Fibroblast of lung (primary cell): ENCODE measurements around the gene NEK5. TPM values are rescaled to one million over a fixed set of nuclear protein-coding genes. Genes with fewer than 3 reads are reported as not detected.
A peak's percentile ranks its signal among the peaks of the same experiment; 100 is the strongest.

Experiments
- DNase-seq, 2 donors: peaks; one replicate each; pipeline versions ENCODE4 v3.0.0 to v3.0.0-alpha.2; 2010; ENCODE audit warnings: low read depth in 2 of 2
- H2AFZ ChIP-seq: 2 replicates; pipeline ENCODE4 v1.5.1; 2012; ENCODE audit warnings: low read length, control low read depth, inconsistent platforms
- H3K27ac ChIP-seq: 2 replicates; pipeline ENCODE4 v1.5.1; 2011; ENCODE audit warnings: low read length, control low read depth; ENCODE audit not compliant: insufficient read depth
- H3K27me3 ChIP-seq: 2 replicates; pipeline ENCODE4 v1.5.1; 2011; ENCODE audit warnings: mild to moderate bottlenecking, low read length; ENCODE audit not compliant: control insufficient read depth, insufficient read depth
- H3K36me3 ChIP-seq: 2 replicates; pipeline ENCODE4 v1.5.1; 2011; ENCODE audit warnings: low read length; ENCODE audit not compliant: control insufficient read depth, insufficient read depth
- H3K4me1 ChIP-seq: 2 replicates; pipeline ENCODE4 v1.5.1; 2011; ENCODE audit warnings: low read length; ENCODE audit not compliant: control insufficient read depth, insufficient read depth; ENCODE audit errors: extremely low read depth
- H3K4me2 ChIP-seq: 2 replicates; pipeline ENCODE4 v1.5.1; 2011; ENCODE audit warnings: low read length, control low read depth; ENCODE audit not compliant: insufficient read depth; ENCODE audit errors: extremely low read depth
- H3K4me3 ChIP-seq, 4 experiments: fragments of 200-600 bp in 1 of 4; sonication (generic) in 1 of 4; replicated peaks in 1 of 4; 2 replicates each; pipeline ENCODE4 v1.5.1; 2011 to 2016; ENCODE audit warnings: low read length in 4 of 4, low read depth in 3 of 4, mild to moderate bottlenecking in 3 of 4, control low read depth in 2 of 4, inconsistent platforms in 1 of 4, mixed read lengths in 1 of 4; ENCODE audit not compliant: insufficient read depth in 1 of 4; ENCODE audit errors: control extremely low read depth in 1 of 4
- H3K79me2 ChIP-seq: 2 replicates; pipeline ENCODE4 v1.5.1; 2012; ENCODE audit warnings: mild to moderate bottlenecking, low read length, inconsistent platforms; ENCODE audit not compliant: control insufficient read depth, insufficient read depth
- H3K9ac ChIP-seq: 2 replicates; pipeline ENCODE4 v1.5.1; 2011; ENCODE audit warnings: mild to moderate bottlenecking, low read length, control low read depth; ENCODE audit not compliant: insufficient read depth
- H3K9me3 ChIP-seq: 2 replicates; pipeline ENCODE4 v1.5.1; 2012; ENCODE audit warnings: low read depth, low read length; ENCODE audit not compliant: control insufficient read depth, insufficient read depth
- H4K20me1 ChIP-seq: 2 replicates; pipeline ENCODE4 v1.5.1; 2011; ENCODE audit warnings: low read length; ENCODE audit not compliant: control insufficient read depth, insufficient read depth; ENCODE audit errors: extremely low read depth
- CTCF ChIP-seq, 2 donors: IDR thresholded peaks in 1 of 2; conservative IDR thresholded peaks in 1 of 2; 1 replicate in 1 of 2; 2 replicates in 1 of 2; pipeline ENCODE4 v1.5.1; 2011 to 2012; ENCODE audit warnings: low read length in 2 of 2, control low read depth in 1 of 2, inconsistent platforms in 1 of 2, low read depth in 1 of 2, mild to moderate bottlenecking in 1 of 2
- EZH2 ChIP-seq: IDR thresholded peaks from 2 replicates; pipeline ENCODE4 v1.5.1; 2012; ENCODE audit warnings: low read length, control low read depth, mild to moderate bottlenecking; ENCODE audit errors: missing control alignments
- polyA plus RNA-seq, 2 donors: library from polyadenylated mRNA; depleted of rRNA in 1 of 2; stranded (reverse) in 1 of 2; unstranded in 1 of 2; fragments of >200 nt; gene quantifications; 2 replicates each; pipeline ENCODE4 v1.2.1, GENCODE V29; 2011 to 2012; ENCODE audit warnings: missing spikeins in 1 of 2
- total RNA-seq: library from RNA; depleted of rRNA; stranded (reverse); fragments of >200 nt; gene quantifications from 2 replicates; pipeline ENCODE4 v1.2.1, GENCODE V29; 2014

The NEK5 gene
- total and polyA plus RNA-seq, 2 donors (not counting 1 experiment from before 2014, with no cell fraction given) = under 0.01 to 0.03 TPM

- Histone ChIP-seq H3K4me3 (no peak overlapping the region), H3K4me2 (no peak overlapping the region), H2AFZ (no peak overlapping the region), H3K79me2 (no peaks in the 10 kb centered on the region), H3K9ac (no peak overlapping the region), H3K9me3 (no peaks in the 10 kb centered on the region), H3K36me3 (peaks cover 3% of the 10 kb centered on the region), H3K27ac (no peak overlapping the region), H3K27me3 (no peaks in the 10 kb centered on the region), H4K20me1 (no peaks in the 10 kb centered on the region), H3K4me1 (peaks cover 3% of the 10 kb centered on the region)
- TF ChIP-seq EZH2 = no peak
- TF ChIP-seq CTCF (conservative IDR thresholded peaks at IDR 0.05 in 1 of 2, IDR thresholded peaks at IDR 0.05 in 1 of 2; ENCODE audit: low read depth in 1 of 2, low read length in 2 of 2) = no peak
- DNase-seq = no peak
These were observed 1.8 kb upstream of the NEK5 start for GRCh38 chr13:52130641-52131040.

- Histone ChIP-seq H3K9ac (no peak overlapping the region), H4K20me1 (no peaks in the 10 kb centered on the region), H3K27ac (no peak overlapping the region), H2AFZ (peak overlapping the region; percentile 24), H3K36me3 (peaks cover 1% of the 10 kb centered on the region), H3K4me1 (peaks cover 3% of the 10 kb centered on the region), H3K4me3 (peak overlapping the region; percentile 49 to 71 (median 56)), H3K4me2 (peak overlapping the region; percentile 61), H3K79me2 (no peaks in the 10 kb centered on the region), H3K9me3 (no peaks in the 10 kb centered on the region), H3K27me3 (no peaks in the 10 kb centered on the region)
- DNase-seq = peak; percentile 67 to 71
- peak; percentile 83 to 92 for TF ChIP-seq CTCF (conservative IDR thresholded peaks at IDR 0.05 in 1 of 2, IDR thresholded peaks at IDR 0.05 in 1 of 2; ENCODE audit: low read depth in 1 of 2, low read length in 2 of 2)
- TF ChIP-seq EZH2 = no peak
These were observed 830 bp downstream of the NEK5 start for GRCh38 chr13:52127783-52128702.

- no peaks in the 10 kb centered on the region for H4K20me1 ChIP-seq
- peak overlapping the region; percentile 61 for H3K4me2 ChIP-seq
- H3K9ac ChIP-seq = no peak overlapping the region
- H2AFZ ChIP-seq = no peak overlapping the region
- H3K4me3 ChIP-seq = no peak overlapping the region
- no peaks in the 10 kb centered on the region for H3K9me3 ChIP-seq
- no peaks in the 10 kb centered on the region for H3K27me3 ChIP-seq
- H3K79me2 ChIP-seq = no peaks in the 10 kb centered on the region
- H3K4me1 ChIP-seq = peaks cover 3% of the 10 kb centered on the region
- TF ChIP-seq EZH2 (no peak), CTCF (conservative IDR thresholded peaks at IDR 0.05 in 1 of 2, IDR thresholded peaks at IDR 0.05 in 1 of 2; ENCODE audit: low read depth in 1 of 2, low read length in 2 of 2) (no peak)
- peak in 1 of 2 donors; percentile 94 for DNase-seq
- no peak overlapping the region for H3K27ac ChIP-seq
- H3K36me3 ChIP-seq = no peaks in the 10 kb centered on the region
These were observed 1.5 kb downstream of the NEK5 start for GRCh38 chr13:52127378-52127777.
